Small intestine (tissue), 7 donors: ENCODE measurements around the gene ZGLP1. TPM values are rescaled to one million over a fixed set of nuclear protein-coding genes. Genes with fewer than 3 reads are reported as not detected.

Experiments used
- DNase-seq, 2 donors: peaks; one replicate each; pipeline versions ENCODE4 v3.0.0 to v3.0.0-alpha.2; 2013
- FAIRE-seq: peaks from 2 replicates; lab custom pipeline; 2012; peaks lifted over from hg19 to GRCh38; lab: Jason Lieb, UNC
- H3K27ac ChIP-seq, 3 donors: one replicate each; pipeline ENCODE4 v1.5.1; 2013; ENCODE audit warnings: low read length in 2 of 3, mild to moderate bottlenecking in 2 of 3, control low read depth in 1 of 3, inconsistent platforms in 1 of 3, low read depth in 1 of 3, moderate library complexity in 1 of 3
- H3K27me3 ChIP-seq, 3 donors: one replicate each; pipeline ENCODE4 v1.6.1; 2013; ENCODE audit warnings: low read length in 3 of 3, inconsistent platforms in 1 of 3; ENCODE audit not compliant: control insufficient read depth in 3 of 3, insufficient read depth in 3 of 3
- H3K36me3 ChIP-seq, 3 donors: one replicate each; pipeline ENCODE4 v1.6.1; 2013; ENCODE audit warnings: low read length in 3 of 3, inconsistent platforms in 1 of 3, low read depth in 1 of 3, mild to moderate bottlenecking in 1 of 3, moderate library complexity in 1 of 3; ENCODE audit not compliant: control insufficient read depth in 3 of 3, insufficient read depth in 2 of 3
- H3K4me1 ChIP-seq, 3 donors: one replicate each; pipeline ENCODE4 v1.6.1; 2013; ENCODE audit warnings: low read length in 2 of 3, inconsistent platforms in 1 of 3, low read depth in 1 of 3, mild to moderate bottlenecking in 1 of 3, moderate library complexity in 1 of 3; ENCODE audit not compliant: control insufficient read depth in 3 of 3, insufficient read depth in 2 of 3
- H3K4me3 ChIP-seq, 3 donors: one replicate each; pipeline ENCODE4 v1.5.1; 2013; ENCODE audit warnings: low read length in 3 of 3, control low read depth in 1 of 3, inconsistent platforms in 1 of 3, low read depth in 1 of 3, mild to moderate bottlenecking in 1 of 3, moderate library complexity in 1 of 3
- H3K9me3 ChIP-seq, 2 donors: one replicate each; pipeline ENCODE4 v1.6.1; 2013; ENCODE audit warnings: low read depth in 1 of 2, low read length in 1 of 2; ENCODE audit not compliant: control insufficient read depth in 2 of 2, insufficient read depth in 1 of 2
- WGBS, 3 donors: extraction: QIAGEN DNeasy Blood & Tissue Kit; methylation state at CpG; one replicate each; pipeline ENCODE4 v1.1.7; 2013; 5-methylcytosine and 5-hydroxymethylcytosine counted together
- polyA plus RNA-seq, 4 donors: library from polyadenylated mRNA; stranded (reverse) in 3 of 4; unstranded in 1 of 4; fragments of 200-250 nt in 3 of 4; fragments of 120-200 nt in 1 of 4; gene quantifications; one replicate each; pipeline versions ENCODE4 v1.2.1 to v1.2.3, GENCODE V29; 2013
- donor health status: healthy with polysubstance abuse.
- donor health status: control.
- donor health status: control.
- donor health status: Bipolar disorder and iron deficiency.
- donor health status: healthy.

Gene ZGLP1
- polyA plus RNA-seq, 4 donors, result 5.8 to 9.5 (median 7.7) TPM

DNA sequence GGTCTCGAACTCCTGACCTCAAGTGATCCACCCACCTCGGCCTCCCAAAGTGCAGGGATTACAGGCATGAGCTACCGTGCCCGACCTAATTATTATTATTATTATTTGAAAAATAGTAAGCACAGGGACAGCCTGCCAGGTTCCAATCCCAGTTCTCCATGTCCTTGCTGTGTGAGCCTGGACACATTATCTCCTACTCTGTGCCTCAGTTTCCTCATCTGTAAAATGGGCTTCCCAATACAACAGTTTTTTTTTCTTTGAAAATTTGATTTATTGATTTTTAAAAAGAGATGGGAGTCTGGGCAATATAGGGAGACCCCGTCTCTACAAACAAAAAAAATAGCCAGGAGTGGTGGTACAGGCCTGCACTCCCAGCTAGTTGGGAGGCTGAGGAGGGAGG lies 3.3 kb downstream of the ZGLP1 start:
- no peaks in the 10 kb centered on the region for H3K9me3 ChIP-seq
- DNase-seq (no peak), FAIRE-seq (no peak)
- H3K27me3 ChIP-seq, result no peaks in the 10 kb centered on the region
- no peak overlapping the region for H3K4me3 ChIP-seq
- no peaks in the 10 kb centered on the region for H3K4me1 ChIP-seq
- WGBS, 3 donors, result 90% methylated on average over 5 of the region's 5 CpGs
- H3K27ac ChIP-seq, result no peak overlapping the region
- peaks cover 0 to 40% (median 0%) of the 10 kb centered on the region in 3 donors for H3K36me3 ChIP-seq

DNA sequence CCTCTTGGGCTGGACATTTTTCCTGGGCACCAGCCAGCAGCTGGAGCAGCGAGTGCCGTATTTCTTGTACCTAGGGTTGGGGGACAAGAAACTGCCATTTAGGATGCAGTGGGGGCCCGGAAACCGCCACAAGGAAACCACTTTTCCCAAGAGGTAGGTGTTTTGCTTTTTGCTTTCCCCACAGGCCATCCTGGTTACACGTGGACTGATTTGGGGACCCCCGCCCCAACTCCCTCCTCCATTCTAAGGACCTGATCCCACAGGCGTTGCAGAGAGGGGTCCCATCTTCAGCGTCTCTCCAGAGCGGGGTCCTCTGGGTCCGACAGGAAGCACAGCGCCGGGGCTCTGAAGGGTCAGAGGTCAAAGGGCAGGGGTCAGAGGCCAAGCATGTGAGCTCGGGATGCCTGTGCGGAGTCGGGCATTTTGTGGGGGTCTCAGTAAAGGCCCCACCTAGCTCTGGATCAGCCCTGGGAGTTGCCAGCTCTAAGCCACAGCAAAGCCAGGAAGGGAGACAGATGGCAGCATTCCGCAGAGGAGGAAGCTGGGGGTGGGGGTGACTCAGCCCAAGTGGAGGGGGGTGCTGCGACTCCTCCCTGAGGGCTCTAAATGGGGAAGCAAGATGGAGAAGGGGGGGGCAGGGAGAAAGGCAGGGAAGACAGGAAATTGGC lies 4.3 kb downstream of the ZGLP1 start:
- DNase-seq (no peak), FAIRE-seq (no peak)
- 76 to 82% (median 81%) methylated on average over 17 of the region's 17 CpGs for WGBS, 3 donors
- H3K36me3 ChIP-seq, result peaks cover 0 to 32% (median 0%) of the 10 kb centered on the region in 3 donors
- no peaks in the 10 kb centered on the region for H3K4me1 ChIP-seq
- H3K27ac ChIP-seq, result no peak overlapping the region
- peaks cover 0 to 3% (median 0%) of the 10 kb centered on the region in 3 donors for H3K27me3 ChIP-seq
- no peak overlapping the region for H3K4me3 ChIP-seq
- H3K9me3 ChIP-seq, result no peaks in the 10 kb centered on the region

DNA sequence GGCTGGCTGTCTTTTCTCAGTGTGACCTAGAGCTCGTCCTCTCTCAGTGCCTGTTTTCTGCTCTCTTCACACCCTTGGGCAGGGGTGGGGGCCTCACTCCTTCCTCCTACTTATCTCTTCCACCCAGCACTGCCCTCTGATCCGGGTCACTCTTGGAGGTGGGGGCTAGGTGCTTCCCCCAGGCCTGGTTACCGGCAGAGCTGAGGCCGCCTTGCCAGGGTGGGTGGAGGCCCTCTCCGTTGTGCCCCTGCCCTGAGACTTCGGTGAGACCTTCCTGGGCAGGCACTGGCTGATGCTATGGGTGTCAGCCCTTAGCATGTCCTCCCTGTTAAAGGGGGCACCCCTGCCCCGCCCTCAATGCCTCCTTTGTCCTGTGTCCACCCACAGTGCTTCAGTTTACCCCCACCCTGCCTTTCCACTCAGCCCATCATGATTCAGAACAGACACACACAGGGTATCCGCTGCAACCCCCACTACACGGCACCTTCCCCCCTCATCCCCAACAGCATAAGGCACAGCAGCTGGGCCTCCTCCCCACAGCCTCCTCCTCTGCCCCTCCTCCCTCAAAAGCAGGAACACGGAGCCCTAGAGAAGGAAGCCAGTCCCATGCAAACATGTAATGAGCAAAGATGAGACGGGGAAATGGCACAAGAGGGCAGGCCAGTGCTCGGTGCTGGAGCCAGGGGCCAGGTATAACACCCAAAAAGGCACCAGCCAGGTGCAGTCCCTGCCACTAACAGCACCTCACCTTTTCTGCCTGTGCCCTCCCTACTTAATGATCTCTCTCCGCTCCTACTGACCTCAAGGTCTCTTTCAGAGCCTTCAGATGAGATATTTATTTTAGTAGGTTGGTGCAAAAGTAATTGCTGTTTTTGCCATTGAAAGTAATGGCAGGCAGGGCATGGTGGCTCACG lies 9.8 kb downstream of the ZGLP1 start:
- Histone ChIP-seq H3K4me3 (no peak overlapping the region), H3K27me3 (peaks cover 0 to 32% (median 12%) of the 10 kb centered on the region in 3 donors)
- no peak for DNase-seq

DNA sequence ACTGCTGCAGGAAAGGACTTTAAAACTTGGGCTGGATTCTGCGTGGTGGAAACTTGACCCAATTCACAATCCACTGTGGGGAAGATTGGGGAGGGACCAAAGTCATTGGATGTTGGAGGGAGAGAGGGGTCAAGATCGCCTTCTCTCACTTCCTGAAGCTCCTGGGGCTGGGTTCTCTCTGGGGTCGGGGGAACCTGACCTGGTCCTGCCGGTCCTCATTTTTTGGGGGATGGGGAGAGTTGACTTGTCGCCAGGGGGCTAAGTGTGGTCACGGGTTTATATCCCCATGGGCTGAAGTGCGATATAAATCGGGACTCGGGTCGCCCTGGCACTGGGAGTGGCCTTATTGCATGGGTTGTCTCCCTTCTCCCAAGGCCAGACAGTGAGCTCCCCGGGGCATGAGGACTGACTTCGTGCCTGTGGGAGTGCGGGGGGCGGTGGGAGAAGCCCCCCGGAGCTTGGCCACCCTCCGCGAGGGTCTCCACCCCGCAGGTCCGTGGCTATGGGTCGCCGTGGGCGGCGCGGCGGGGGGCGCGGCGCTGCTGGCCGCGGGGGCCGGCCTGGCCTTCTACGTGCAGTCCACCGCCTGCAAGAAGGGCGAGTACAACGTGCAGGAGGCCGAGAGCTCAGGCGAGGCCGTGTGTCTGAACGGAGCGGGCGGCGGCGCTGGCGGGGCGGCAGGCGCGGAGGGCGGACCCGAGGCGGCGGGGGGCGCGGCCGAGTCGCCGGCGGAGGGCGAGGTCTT lies 13.6 kb downstream of the ZGLP1 start:
- Histone ChIP-seq H3K27ac (no peak overlapping the region), H3K4me3 (peak overlapping the region in 1 of 3 donors; percentile 29), H3K27me3 (peaks cover 4 to 67% (median 31%) of the 10 kb centered on the region in 3 donors), H3K9me3 (peaks cover 0 to 8% of the 10 kb centered on the region in 2 donors), H3K36me3 (no peaks in the 10 kb centered on the region), H3K4me1 (peaks cover 0 to 24% (median 5%) of the 10 kb centered on the region in 3 donors)
- DNase-seq (peak in 1 of 2 donors; percentile 59), FAIRE-seq (no peak)
- 6 to 7% (median 6%) methylated on average over 30 to 58 of the region's 58 CpGs for WGBS, 3 donors

More for the DNA sequence above, 9.8 kb downstream of the ZGLP1 start:
- no peak for FAIRE-seq
- H3K4me1 ChIP-seq, result peaks cover 0 to 12% (median 5%) of the 10 kb centered on the region in 3 donors
- peaks cover 0 to 3% (median 0%) of the 10 kb centered on the region in 3 donors for H3K36me3 ChIP-seq
- H3K27ac ChIP-seq, result no peak overlapping the region
- peaks cover 0 to 3% of the 10 kb centered on the region in 2 donors for H3K9me3 ChIP-seq
- 30 to 44% (median 32%) methylated on average over 14 of the region's 14 CpGs for WGBS, 3 donors

GRCh38 chr19:10295305-10295846 lies 14.2 kb downstream of the ZGLP1 start:
- peak; percentile 52 to 63 for DNase-seq
- no peak for FAIRE-seq
- Histone ChIP-seq H3K9me3 (peaks cover 0 to 11% of the 10 kb centered on the region in 2 donors), H3K4me1 (peaks cover 0 to 30% (median 8%) of the 10 kb centered on the region in 3 donors), H3K27ac (no peak overlapping the region), H3K36me3 (no peaks in the 10 kb centered on the region), H3K27me3 (peaks cover 4 to 73% (median 36%) of the 10 kb centered on the region in 3 donors), H3K4me3 (peak overlapping the region in 1 of 3 donors; percentile 29)
- 1 to 2% (median 2%) methylated on average over 47 to 48 of the region's 48 CpGs for WGBS, 3 donors

- DNase-seq (peak in 1 of 2 donors; percentile 39), FAIRE-seq (no peak)
- peaks cover 4 to 76% (median 43%) of the 10 kb centered on the region in 3 donors for H3K27me3 ChIP-seq
Observed at GRCh38 chr19:10294368-10294697, 15.3 kb downstream of the ZGLP1 start.

GRCh38 chr19:10293637-10294367 lies 15.8 kb downstream of the ZGLP1 start:
- FAIRE-seq (no peak), DNase-seq (no peak)
- 18 to 30% (median 26%) methylated on average over 48 to 49 of the region's 49 CpGs for WGBS, 3 donors
- H3K9me3 ChIP-seq, result peaks cover 0 to 11% of the 10 kb centered on the region in 2 donors
- peaks cover 4 to 80% (median 45%) of the 10 kb centered on the region in 3 donors for H3K27me3 ChIP-seq
- peaks cover 0 to 42% (median 8%) of the 10 kb centered on the region in 3 donors for H3K4me1 ChIP-seq
- H3K4me3 ChIP-seq, result no peak overlapping the region
- no peak overlapping the region for H3K27ac ChIP-seq
- no peaks in the 10 kb centered on the region for H3K36me3 ChIP-seq

More at GRCh38 chr19:10294368-10294697, 15.3 kb downstream of the ZGLP1 start:
- Histone ChIP-seq H3K4me3 (no peak overlapping the region), H3K36me3 (no peaks in the 10 kb centered on the region), H3K4me1 (peaks cover 0 to 36% (median 8%) of the 10 kb centered on the region in 3 donors), H3K9me3 (peaks cover 0 to 11% of the 10 kb centered on the region in 2 donors), H3K27ac (no peak overlapping the region)
- 8 to 12% (median 8%) methylated on average over 25 of the region's 25 CpGs for WGBS, 3 donors
